CD4-positive, alpha-beta T cell treated with Interleukin-15 for 4 hours (primary cell): ENCODE data around the gene DNAAF5.

ENCODE experiments used
- DNase-seq: peaks from one replicate; pipeline ENCODE4 v3.0.0-alpha.2; 2020; ENCODE audit warnings: low spot score

DNAAF5 gene

DNA sequence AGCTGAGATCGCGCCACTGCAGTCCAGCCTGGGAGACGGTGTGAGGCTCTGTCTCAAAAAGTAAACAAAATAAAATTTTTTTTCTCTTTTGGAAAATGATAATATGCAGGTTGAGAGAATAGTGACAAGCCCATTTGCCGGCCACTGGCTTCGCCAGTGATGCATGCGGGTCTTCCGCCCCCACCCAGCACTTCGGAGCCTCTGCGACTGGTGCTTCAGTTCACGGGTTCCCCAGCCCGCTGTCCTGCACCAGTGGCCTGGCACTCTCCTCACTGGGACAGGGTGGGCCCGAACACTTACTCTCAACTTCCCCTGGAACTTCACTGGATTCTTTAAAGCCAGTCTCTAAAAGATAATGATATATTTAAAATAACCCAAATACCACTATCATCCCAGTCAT, 108.5 kb downstream of the DNAAF5 start:
- no peak for DNase-seq

DNA sequence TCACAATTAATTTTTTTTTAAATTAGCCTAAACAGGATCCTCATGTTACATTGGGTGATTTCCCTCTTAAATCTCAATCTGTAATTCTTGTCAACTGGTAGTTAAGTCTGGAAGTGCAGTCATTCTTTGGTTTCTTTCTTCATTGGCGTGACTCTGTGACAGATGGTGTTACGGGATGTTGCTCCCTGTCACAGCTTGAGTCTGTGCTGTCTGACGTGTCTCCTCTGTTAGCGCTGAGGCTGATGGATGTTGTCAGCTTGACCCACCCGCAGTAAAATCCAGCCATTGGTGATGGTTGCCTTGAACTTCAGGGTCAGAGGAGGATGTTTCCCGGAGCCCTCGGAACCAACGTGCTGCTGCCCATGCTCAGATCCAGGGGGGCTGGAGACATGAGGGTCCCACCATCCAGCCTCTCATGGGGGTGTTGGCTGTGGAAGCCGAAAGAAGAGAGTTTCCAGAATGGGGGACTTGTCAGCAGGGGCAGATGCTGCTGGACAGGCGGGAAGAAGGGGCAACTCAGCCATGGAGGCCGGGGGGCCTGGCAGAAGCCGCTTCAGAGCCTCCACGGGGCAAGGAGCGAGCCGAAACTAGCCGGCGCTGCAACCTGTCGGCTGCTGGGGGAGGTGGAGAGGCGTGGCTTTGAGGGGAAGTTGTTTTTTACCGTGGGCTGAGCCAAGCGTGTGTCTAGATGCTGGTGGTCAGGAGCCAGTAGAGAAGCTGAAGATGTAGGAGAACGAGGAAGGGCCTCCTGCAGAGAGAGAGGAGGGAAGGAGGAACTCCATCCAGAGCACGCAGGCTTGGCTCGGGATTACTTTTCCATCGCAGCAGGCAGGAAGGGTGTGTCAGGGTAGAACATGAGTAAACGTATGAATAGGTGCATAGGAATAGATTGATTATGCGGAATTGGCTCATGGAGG, 109.2 kb downstream of the DNAAF5 start:
- no peak for DNase-seq
